Brain pericyte (primary cell): ENCODE results near the gene SPECC1.

Experiments used
- DNase-seq: peaks from one replicate; pipeline ENCODE4 v3.0.0-alpha.2; 2012; ENCODE audit warnings: low read depth, low spot score

The SPECC1 gene

DNA sequence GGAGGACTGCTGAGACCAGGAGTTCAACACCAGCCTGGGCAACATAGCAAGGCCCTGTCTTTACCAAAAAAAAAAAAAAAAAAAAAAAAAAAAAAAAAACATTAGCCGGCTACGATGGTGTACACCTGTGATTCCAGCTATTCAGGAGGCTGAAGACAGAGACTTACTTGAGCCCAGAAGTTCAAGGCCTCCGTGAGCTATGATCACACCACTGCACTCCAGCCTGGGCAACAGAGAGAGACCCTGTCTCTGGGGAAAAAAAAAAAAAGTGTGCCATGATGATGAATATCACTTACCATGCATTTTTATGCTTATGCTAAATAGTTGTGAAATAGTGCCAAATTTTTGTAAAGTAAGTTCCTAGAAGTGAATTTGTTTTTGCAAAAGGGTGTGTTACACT lies 261.2 kb downstream of the SPECC1 start:
- no peak for DNase-seq

DNA sequence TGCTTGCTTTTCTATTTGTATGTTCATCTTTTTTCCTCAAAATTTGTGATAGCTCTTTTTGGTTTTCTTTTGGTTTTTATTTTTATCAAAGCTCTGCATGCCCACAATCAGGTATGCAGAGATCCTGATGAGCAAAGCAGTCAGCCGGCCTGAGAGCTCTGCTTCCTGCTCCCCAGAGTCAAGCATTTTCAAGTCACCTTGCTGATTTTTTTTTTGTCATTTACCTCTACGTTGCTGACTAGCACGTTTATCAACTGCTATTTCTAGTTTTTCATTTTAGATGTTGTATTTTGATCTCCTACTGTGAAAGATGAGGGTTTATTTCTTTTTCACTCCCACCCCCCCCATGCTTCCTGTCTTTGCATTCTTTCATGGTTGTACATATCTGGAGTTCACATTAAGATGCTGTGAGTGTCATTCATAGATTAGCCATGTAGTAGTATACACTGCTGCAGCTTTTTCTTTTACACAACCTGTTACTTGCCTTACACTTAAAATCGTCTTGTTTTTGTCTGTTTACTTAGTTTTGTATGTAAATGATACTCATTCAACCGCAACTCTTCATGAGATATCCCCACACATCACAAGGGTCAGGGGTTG lies 262.0 kb downstream of the SPECC1 start:
- DNase-seq, result no peak

DNA sequence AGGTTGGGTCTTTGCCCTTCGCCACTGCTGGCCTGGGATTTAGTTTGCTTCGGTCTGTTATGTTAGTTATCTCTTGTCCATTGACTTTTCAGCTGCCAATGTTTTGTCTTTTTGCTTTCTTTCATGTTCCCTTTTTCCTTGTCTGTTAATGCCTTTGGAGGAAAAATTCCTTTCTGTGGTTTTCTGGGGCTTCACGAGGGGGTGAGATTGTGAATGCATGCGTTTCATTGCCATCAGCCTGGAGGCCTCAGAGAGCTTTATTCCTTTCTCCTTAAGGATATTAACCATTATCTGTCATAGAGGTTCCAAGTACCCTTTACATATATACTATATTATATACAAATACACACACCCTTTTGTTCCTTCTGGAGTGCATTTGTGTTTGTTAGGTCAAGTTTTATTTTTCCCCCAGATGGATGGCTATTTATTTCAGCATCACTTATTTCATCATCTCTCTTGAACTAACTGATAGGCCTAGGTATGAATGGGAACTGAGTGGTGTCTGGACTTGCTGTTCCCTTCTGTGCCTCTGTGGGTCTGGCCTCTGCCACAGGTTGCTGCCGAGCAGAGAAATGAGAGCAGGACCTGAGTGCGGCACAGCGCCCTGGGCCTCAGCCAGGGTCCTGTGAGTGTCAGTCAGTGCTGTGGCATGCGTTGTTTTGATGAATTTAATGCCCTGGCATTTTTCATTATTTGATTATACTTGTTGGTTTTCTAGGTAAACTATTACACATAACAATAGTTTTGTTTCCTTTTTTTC lies 264.8 kb downstream of the SPECC1 start:
- no peak for DNase-seq

DNA sequence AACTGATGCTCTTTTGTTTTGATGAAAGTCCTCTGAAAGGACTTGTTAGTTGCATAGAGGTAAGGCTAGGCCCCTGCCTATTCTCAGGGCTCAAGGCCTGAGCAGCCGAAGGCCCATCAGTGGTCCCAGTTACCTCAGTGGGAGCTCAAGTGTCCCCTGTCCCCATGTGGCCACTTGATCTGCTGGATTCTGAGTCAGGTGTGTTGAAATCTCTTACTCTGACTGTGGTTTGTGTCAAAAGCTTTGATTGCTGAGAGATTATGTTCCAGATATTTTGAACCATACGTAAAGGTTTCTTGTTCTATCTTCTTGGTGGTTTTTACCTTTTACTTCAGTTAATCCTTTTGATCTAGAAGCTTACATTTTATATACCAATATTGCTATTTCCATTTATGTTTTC lies 266.5 kb downstream of the SPECC1 start:
- no peak for DNase-seq

DNA sequence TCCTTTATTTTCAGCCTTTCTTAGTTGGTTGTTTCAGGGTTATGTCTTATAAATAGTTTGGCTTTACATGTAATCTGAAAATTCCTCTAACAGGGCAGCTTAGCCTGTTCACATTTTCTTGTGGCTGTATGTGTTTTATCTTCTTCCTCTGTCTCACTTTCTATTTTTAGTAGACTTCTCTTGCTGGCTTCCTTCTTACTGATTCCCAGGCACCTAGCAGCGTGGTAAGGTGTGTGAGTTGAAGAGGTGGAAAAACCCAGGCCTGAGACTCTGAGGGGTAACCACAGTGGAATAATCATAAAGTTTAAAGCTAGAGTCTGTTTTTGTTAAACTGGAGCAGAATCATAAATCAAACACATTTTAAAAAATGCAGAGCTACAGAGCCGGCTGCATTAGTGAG lies 267.3 kb downstream of the SPECC1 start:
- no peak for DNase-seq

DNA sequence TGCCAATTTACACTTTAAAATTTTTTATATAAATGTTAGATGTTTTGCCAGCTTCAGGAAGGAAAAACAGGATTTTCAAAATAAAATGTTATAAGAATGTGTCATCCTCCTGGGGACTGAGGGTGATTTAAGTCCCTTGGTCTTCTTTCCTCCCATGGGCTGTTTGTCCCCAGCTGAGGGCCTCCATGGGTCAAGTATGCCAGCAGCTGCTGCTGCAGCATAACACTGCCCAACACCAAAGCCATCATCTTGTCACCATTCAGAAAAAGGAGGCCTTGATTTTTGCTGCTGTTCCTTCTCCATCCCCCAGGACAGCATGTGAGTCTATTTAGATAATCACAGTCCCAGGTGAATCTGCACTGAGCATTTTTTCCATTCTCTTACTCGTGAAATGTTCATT lies 269.6 kb downstream of the SPECC1 start:
- no peak for DNase-seq

DNA sequence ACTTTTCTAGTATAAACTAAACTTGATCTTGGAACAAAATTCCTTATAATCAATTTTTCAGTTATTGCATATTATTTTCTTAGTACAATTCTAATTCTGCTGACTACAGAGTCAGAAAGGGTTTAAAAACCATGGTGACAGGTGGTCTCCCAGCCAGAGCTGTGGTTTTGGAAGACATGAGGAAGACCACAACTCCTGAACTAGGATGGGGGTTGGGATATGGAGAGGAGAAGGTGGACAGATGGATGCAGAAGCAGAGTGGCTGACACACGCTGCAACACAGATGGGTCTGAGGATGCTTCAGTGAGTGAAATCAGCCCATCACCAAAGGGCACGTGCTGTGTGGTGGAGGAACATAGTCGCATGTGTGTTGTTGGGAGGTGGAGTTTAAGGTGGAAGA lies 270.5 kb downstream of the SPECC1 start:
- DNase-seq, result no peak

DNA sequence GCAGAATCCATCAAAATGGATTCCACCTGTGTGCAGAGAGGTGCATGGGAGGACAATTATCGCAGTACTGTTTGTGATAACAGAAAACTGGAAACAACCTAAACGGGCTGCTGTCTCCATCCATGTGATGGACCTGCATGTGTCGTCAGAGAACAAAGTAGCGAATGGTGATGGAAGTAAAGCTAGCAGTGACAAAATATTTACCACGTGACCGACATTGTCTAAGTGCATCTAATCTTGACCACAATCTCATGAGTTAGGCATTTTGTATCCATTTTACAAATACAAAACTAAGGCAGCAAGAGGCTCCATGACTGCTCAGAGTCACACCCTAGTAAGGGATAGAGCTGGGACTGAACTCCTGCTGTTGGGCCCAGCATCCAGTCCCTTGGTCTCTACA lies 270.9 kb downstream of the SPECC1 start:
- DNase-seq, result no peak

DNA sequence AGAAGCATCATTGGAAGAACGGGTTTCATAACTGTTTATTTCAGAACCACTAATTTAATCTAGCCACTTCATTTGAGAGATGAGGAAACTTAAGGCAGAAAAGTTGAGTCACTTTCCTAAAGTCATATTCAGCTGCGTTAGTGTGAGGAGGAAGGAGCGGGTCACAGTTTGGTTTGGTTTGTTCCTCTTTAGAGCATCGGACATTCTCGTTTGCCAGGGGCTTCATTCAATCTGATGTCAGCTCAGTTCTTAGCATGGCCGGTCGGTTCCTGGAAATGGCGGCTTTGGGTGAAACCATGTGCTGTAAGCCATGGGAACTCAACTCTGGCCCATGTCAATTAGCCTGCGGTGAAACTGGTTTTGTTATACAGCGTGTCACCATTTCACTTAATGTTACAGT lies 271.7 kb downstream of the SPECC1 start:
- DNase-seq, result no peak

DNA sequence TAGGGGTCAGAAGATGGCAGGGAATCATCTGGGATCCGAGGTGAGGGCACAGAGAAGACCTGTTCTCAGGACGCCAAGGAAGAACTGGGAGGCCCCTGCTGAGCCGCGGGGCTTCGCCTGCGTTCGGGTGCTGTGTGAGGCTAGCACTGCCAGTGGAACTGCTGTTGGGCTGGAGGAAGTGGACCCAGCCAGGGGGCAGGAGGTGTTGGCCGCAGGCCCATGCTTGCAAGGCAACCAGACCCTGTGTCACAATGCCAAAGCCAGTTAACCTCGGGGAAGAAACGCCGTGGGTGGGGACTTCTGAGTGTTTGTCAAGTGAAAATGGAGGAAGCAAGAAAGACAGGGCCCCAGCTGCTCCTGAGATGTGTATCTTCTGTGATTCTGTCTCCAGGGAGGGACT lies 272.7 kb downstream of the SPECC1 start:
- DNase-seq, result peak; percentile 24

DNA sequence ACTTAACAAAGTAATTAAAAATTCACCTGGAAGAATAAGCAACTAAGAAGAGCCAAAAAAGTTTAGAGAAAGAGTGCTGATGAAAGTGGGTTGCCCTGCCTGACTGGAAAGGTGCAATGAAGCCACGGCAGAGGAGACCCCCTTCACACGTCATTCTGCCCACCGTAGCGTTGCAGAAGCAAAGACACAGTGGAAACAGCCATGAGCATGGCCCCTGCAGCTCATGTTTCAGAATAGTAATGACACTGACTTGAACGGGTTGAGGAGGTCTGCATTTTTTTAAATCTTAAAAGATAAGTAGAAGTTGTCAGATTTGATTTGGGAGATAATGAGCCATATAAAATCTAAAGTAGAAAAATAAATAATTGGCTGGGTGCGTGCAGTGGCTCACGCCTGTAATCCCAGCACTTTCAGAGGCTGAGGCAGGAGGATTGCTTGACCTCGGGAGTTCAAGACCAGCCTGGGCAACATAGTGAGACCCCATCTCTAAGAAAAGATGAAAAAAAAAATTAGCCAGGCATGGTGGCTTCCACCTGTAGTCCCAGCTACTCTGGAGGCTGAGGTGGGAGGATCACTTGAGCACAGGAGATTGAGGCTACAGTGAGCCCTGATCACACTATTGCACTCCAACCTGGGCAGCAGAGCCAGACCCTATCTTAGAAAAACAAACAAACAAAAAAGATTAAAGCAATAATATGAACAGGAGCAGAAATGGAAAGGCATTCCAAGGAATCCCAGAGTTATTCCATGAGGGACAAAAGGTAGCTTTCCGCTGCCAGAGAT lies 273.6 kb downstream of the SPECC1 start:
- DNase-seq, result no peak

DNA sequence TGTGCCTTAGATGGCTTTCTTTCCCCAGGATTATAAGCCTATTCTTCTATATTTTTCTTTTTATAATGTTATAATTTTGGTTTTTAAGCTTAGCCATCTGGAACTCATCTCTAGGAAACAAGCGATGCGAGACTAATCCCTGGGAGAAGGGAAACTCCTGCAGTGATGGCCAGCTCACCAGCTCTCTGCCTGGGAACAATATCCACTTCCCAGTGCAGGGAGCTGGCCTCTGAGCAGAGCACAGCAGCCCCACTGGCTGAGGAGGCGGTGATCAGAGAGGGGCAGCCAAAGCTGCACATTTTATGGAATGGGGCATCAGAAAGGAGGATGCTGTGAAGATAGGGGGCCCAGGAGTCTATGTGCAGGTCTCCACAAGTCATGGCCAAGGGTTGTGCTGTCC lies 274.9 kb downstream of the SPECC1 start:
- peak; percentile 22 for DNase-seq

DNA sequence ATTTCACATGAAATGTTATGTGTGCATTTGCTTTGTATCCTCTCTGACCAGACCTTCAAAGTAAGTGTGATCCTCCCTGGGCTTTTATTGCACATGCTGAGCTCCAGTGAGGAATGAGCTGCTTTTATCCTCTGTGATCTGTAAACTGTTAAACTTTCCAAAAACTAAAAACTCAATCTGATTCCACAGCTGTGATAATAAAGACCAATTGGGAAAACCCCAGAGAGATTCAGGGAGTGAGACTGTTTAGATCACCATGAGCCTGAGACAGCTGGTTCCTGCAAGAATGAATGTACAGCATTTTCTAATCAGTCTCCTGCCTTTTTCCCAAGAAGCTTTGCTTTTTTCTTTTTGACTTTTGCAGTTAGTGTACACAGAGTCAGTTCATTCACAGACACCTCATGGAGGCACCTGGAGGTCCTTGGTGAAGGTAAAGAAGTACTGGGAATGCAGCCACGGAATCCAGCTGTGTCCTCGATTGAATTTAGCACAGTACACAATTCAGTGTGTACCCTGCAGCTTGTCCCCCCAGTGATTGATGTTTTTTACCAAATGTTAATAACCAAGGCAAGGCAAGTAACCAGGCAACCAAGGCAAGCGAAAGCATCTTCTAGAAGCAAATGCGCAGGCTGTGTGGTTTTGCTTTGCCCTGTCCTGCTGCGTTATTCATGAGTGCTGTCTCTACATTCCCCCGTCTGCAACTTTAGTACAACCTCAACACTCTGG lies 275.6 kb downstream of the SPECC1 start:
- DNase-seq, result peak; percentile 13

DNA sequence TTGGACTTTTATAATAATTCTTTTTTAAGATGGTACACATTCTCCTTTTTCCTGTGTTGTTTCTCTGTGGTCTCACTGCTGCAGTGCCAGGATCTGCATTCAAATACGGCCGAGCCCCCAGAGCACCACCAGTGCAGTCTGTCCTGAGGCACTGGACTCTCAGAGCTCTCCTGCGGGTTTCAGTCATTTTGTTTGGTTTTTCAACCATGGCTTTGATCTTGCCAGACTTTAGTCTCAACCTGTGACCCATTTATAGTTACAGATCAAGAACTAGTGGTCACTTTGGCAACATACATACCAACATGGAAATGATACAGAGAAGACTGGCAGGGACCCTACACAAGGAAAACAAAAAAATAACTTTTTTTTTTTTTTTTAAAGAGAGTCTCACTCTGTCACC lies 280.8 kb downstream of the SPECC1 start:
- DNase-seq, result no peak

DNA sequence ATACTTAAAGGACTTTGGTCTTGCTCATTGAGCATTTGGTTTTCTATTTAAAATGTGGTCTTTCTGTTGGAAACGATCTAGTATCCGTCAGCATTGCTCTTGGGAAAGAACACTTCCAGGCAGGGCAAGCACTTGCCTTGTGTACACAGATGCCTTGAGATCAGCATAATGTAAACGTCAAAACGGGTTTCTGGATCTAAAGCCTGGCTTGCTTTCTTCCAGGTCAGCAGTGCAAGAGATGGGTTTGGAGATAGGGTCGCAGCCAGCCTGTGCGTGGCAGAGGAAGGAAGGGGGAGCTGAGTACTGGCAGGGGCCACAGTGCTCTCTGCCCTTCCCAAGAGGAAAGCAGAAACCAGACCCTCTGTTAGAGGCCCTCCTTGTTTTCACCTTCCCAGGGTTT lies 282.7 kb downstream of the SPECC1 start:
- no peak for DNase-seq

DNA sequence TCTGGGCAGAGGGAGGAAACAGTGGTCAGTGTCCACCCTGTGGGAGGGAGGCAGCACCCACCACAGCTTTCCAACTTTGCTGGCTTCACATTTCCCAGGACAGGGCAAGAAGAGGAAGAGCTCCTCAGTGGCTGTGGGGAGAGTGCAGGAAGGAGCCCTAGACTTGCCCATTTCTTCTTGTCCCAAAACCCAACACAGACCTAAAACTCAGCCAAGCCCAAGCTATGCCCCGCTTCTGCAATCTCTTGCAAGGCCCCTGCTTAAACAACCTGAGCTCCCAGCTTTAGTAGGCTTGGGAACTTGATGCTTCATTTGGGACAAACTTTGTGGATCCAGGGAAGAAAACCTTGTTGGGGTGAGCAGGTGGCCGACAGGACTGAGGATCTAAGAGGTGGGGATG lies 284.3 kb downstream of the SPECC1 start:
- no peak for DNase-seq

DNA sequence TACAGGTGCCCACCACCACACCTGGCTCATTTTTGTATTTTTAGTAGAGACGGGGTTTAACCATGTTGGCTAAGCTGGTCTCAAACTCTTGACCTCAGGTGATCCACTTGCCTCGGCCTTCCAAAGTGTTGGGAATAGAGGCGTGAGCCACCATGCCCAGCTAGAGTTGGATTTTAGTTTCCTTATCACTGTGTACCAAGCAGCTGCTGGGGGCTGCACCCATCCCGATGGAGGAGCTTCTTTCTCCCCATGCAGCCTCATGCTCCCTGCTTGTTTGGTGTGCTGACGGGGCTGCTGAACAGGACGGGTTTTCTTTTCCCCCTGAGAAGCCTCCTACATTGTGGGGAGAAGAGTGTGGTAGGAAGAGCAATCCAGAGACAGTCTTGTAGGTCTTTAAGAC lies 285.0 kb downstream of the SPECC1 start:
- DNase-seq, result no peak

DNA sequence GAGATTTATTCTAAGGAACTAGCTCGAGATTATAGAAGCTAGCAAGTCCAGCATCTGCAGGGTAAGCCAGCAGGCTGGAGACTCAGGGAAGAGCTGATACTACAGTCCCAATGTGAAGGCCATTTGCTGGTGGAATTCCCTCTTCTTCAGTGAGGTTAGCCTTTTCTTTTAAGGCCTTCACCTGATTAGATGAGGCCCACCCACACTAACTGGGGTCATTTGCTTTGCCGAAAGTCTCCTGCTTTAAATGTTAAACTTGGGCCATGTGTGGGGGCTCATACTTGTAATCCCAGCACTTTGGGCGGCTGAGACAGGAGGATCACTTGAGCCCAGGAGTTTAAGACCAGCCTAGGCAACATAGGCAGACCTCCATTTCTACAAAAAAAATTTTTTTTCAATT lies 289.9 kb downstream of the SPECC1 start:
- DNase-seq, result no peak

DNA sequence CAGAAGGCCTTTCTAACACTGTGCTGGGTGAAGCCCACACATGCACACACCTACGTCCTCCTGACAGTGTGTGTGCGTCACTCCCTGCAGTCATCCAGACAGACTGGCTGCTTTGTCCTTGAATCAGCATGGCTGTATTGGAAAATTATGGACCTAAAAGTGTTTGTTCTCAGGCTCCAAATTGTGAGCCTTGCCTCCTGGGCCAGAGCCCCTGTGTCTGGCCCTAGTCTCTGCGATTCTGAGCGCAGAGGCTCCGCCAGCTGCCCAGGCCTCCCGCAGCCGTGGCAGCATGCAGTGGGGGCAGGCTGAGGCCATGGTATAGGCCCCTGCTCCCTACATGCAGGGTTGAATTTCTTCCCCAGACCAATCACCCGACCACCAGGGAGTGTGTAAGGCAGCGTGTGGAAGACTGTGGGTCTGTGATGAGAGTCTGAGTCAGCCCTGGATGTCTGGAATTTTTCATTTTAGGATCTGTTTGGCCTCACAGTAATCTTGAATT lies 291.3 kb downstream of the SPECC1 start:
- peak; percentile 5 for DNase-seq

DNA sequence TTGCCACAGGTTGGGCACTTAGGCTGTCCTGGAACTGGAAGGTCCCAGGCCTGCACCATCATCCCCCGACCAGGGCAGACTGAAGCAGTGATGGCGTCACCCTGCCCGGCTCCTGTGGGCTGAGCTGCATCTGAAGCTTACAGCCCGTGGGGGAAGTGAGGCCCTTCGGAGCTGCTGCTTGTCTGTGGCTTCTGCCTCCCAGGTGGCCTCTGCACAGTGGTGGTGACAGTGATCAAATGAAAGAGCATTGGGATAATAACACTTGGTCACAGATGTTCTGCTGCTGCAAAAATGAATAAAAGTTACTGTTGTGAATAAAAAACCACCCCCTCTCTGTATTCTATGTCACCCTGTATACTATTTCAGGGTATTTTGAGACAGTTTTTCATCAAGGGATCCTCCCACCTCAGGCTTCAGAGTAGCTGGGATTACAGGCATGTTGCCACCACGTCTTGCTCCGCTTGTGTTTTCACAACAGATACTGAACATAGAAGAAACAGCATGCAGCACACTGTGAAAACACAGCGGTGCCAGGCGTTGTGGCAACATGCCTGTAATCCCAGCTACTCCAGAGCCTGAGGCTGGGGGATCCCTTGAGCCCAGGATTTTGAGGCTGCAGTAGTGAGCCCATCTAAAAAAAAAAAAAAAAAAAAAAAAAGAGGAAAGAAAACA lies 293.2 kb downstream of the SPECC1 start:
- DNase-seq, result peak; percentile 6

DNA sequence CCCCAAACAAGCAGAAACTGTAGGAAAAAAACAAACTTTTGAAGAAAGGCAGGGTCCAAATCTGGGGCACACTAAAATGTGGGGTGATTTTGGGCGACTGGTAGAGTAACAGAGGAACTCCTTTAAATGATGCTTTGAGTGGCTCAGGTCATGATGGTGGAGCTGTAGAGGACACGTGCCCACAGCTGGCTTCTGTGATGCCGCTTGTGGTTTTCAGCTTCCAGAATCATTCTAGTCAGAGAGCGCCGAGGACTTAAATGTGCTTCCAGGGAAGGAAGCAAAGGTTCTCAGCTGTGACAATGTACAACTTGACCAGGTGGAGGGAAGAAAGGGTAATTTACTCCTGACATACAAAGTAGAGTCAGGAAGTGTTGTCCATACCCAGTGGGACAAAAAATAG lies 295.8 kb downstream of the SPECC1 start:
- no peak for DNase-seq
